ENCODE measurements around the gene LBX1.
A peak's percentile ranks its signal among the peaks of the same experiment; 100 is the strongest.

Gene LBX1

GRCh38 chr10:101227429-101228152 lies 1.7 kb downstream of the LBX1 start:
- Histone ChIP-seq H3K4me1 (peaks cover 0 to 74% (median 64%) of the 10 kb centered on the region in 4 donors), H3K9me3 (no peaks in the 10 kb centered on the region), H3K27ac (no peak overlapping the region), H3K4me3 (peak overlapping the region; percentile 9 to 27), H3K36me3 (no peaks in the 10 kb centered on the region), H3K27me3 (peaks cover 11 to 100% of the 10 kb centered on the region in 2 donors)
- DNase-seq, result no peak
- TF ChIP-seq CTCF (IDR thresholded peaks at IDR 0.05), result no peak
- intact Hi-C loops (cut with DNase I; ENCODE audit: low total_unique reads), result no loop called here

- Histone ChIP-seq H3K27me3 (peaks cover 15 to 100% of the 10 kb centered on the region in 2 donors), H3K4me3 (peak overlapping the region; percentile 9 to 27), H3K27ac (no peak overlapping the region), H3K9me3 (no peaks in the 10 kb centered on the region), H3K4me1 (peaks cover 0 to 82% (median 66%) of the 10 kb centered on the region in 4 donors), H3K36me3 (no peaks in the 10 kb centered on the region)
- no peak for TF ChIP-seq CTCF (IDR thresholded peaks at IDR 0.05)
- no peak for DNase-seq
- intact Hi-C loops (cut with DNase I; ENCODE audit: low total_unique reads), result no loop called here
These were observed 2.5 kb downstream of the LBX1 start for GRCh38 chr10:101226491-101227428.

GRCh38 chr10:101225846-101226421 lies 3.3 kb downstream of the LBX1 start:
- H3K9me3 ChIP-seq, result no peaks in the 10 kb centered on the region
- no peak for TF ChIP-seq CTCF (IDR thresholded peaks at IDR 0.05)
- no peak for DNase-seq
- intact Hi-C loops (cut with DNase I; ENCODE audit: low total_unique reads), result no loop called here
- H3K27ac ChIP-seq, result no peak overlapping the region
- no peaks in the 10 kb centered on the region for H3K36me3 ChIP-seq
- H3K27me3 ChIP-seq, result peaks cover 15 to 100% of the 10 kb centered on the region in 2 donors
- no peak overlapping the region for H3K4me3 ChIP-seq
- H3K4me1 ChIP-seq, result peaks cover 0 to 82% (median 66%) of the 10 kb centered on the region in 4 donors

GRCh38 chr10:101224910-101225823 lies 4.1 kb downstream of the LBX1 start:
- Histone ChIP-seq H3K27me3 (peaks cover 15 to 100% of the 10 kb centered on the region in 2 donors), H3K36me3 (no peaks in the 10 kb centered on the region), H3K27ac (no peak overlapping the region), H3K4me1 (peaks cover 0 to 79% (median 63%) of the 10 kb centered on the region in 4 donors), H3K9me3 (no peaks in the 10 kb centered on the region), H3K4me3 (peak overlapping the region; percentile 6 to 34)
- no peak for DNase-seq
- no peak for TF ChIP-seq CTCF (IDR thresholded peaks at IDR 0.05)
- intact Hi-C loops (cut with DNase I; ENCODE audit: low total_unique reads), result no loop called here

Data from tibial artery (tissue), 4 donors.